WERI-Rb-1 (cell line): Measurements from ENCODE around the gene PCGF5.
"Not testable (repeated sequence)": the region's sequence is repeated elsewhere in the genome, so short reads cannot be mapped to it uniquely, and the experiment has no call there.

Source experiments
- DNase-seq: peaks from one replicate; pipeline ENCODE4 v3.0.0-alpha.2; 2020
- H3K27ac ChIP-seq: fragments of 250-450 bp; sonication (Bioruptor Pico); 2 replicates; pipeline ENCODE4 v1.5.1; 2020; ENCODE audit warnings: mild to moderate bottlenecking, moderate library complexity
- H3K27me3 ChIP-seq: fragments of 250-450 bp; sonication (Bioruptor Pico); 2 replicates; pipeline ENCODE4 v1.5.1; 2021; ENCODE audit warnings: mild to moderate bottlenecking, low read depth, moderate library complexity; ENCODE audit not compliant: insufficient read depth, severe bottlenecking
- H3K36me3 ChIP-seq: fragments of 250-450 bp; sonication (Bioruptor Pico); 2 replicates; pipeline ENCODE4 v1.5.1; 2020; ENCODE audit warnings: mild to moderate bottlenecking, moderate library complexity
- H3K4me3 ChIP-seq: 2 replicates; pipeline ENCODE4 v1.5.1; 2011; ENCODE audit warnings: low read depth, mild to moderate bottlenecking, control low read depth, low read length
- H3K9me3 ChIP-seq: fragments of 250-450 bp; sonication (Bioruptor Pico); 2 replicates; pipeline ENCODE4 v1.5.1; 2021; ENCODE audit warnings: mild to moderate bottlenecking, moderate library complexity; ENCODE audit not compliant: severe bottlenecking
- CTCF ChIP-seq: IDR thresholded peaks from 2 replicates; pipeline ENCODE4 v1.5.1; 2011; ENCODE audit warnings: low read depth, mild to moderate bottlenecking, control low read depth, inconsistent platforms, low read length

The PCGF5 gene

GRCh38 chr10:91220194-91220953 is at the start of gene PCGF5:
PCGF5 (plus strand) TSS chr10:91220663; CDS start chr10:91222872, 2,209 bp downstream.
- no peaks in the 10 kb centered on the region for H3K27me3 ChIP-seq
- H3K27ac ChIP-seq, result peak within 1 kb of the TSS; percentile 64
- TF ChIP-seq CTCF, result no peak; the same call in 1 of the 2 replicates
- H3K36me3 ChIP-seq, result peaks cover 8% of the 10 kb centered on the region; the same call in 1 of the 2 replicates
- peak; percentile 89 for DNase-seq
- H3K9me3 ChIP-seq, result no peaks in the 10 kb centered on the region
- H3K4me3 ChIP-seq, result peak within 1 kb of the TSS; percentile 88

GRCh38 chr10:91171485-91171884 is 49.0 kb upstream of the PCGF5 start:
- Histone ChIP-seq H3K9me3 (no peaks in the 10 kb centered on the region), H3K4me3 (no peak overlapping the region), H3K27me3 (no peaks in the 10 kb centered on the region), H3K27ac (no peak overlapping the region), H3K36me3 (no peaks in the 10 kb centered on the region)
- no peak for TF ChIP-seq CTCF
- no peak for DNase-seq

- no peak for DNase-seq
- no peak overlapping the region for H3K27ac ChIP-seq
- TF ChIP-seq CTCF, result no peak
These were observed 48.1 kb upstream of the PCGF5 start for GRCh38 chr10:91172348-91172747.

GRCh38 chr10:91185239-91185875 is 35.1 kb upstream of the PCGF5 start:
- H3K27ac ChIP-seq, result no peak overlapping the region
- no peaks in the 10 kb centered on the region for H3K9me3 ChIP-seq
- no peak overlapping the region for H3K4me3 ChIP-seq
- no peaks in the 10 kb centered on the region for H3K27me3 ChIP-seq
- TF ChIP-seq CTCF, result no peak
- no peaks in the 10 kb centered on the region for H3K36me3 ChIP-seq
- no peak for DNase-seq

More at GRCh38 chr10:91172348-91172747, 48.1 kb upstream of the PCGF5 start:
- Histone ChIP-seq H3K36me3 (no peaks in the 10 kb centered on the region), H3K4me3 (no peak overlapping the region), H3K27me3 (no peaks in the 10 kb centered on the region), H3K9me3 (no peaks in the 10 kb centered on the region)

- Histone ChIP-seq H3K27ac (no peak overlapping the region), H3K27me3 (no peaks in the 10 kb centered on the region), H3K4me3 (no peak overlapping the region), H3K36me3 (no peaks in the 10 kb centered on the region), H3K9me3 (no peaks in the 10 kb centered on the region)
- no peak for TF ChIP-seq CTCF
- no peak for DNase-seq
These were observed 33.3 kb upstream of the PCGF5 start for GRCh38 chr10:91187156-91187555.

GRCh38 chr10:91188010-91188409 is 32.5 kb upstream of the PCGF5 start:
- H3K4me3 ChIP-seq, H3K36me3 ChIP-seq, H3K9me3 ChIP-seq, H3K27ac ChIP-seq, H3K27me3 ChIP-seq, DNase-seq: not testable (repeated sequence)
